ENCODE results near the gene CLDN34.

DNA sequence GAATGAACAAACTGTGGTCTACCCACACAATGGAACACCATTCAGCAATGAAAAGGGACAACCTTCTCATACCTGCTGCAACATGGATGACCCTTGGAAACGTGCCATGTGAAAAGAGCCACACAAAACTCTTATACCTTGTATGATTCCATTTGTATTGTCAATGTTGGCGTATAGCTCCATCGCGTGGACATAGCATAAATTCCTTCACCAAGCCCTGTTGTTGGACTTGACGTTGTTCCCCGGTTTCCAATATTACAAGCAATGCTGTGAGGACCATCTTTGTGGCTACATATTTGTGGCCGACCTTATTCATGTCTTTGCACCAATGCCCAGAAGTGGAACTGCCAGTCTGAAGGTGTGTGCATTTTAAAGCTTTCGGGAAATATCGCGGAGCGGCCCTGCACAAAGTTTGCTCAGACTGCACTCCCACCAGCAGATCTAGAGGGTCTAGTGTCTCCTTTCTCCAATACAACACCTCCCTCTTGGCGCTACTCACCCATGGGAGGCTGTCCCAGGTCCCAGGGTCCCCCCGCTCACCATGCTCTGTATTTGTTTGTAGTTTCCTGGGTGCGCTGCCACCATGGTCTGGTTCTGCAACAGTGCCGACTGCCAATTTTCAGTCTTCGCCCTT, at the start of gene CLDN34:
- TF ChIP-seq HMG20A (CRISPR knock-in tag; IDR thresholded peaks at IDR 0.05; ENCODE audit: borderline replicate concordance): no peak
- TF ChIP-seq SNAPC2 (CRISPR knock-in tag; IDR thresholded peaks at IDR 0.05): no peak
- TF ChIP-seq FLYWCH1 (CRISPR knock-in tag; IDR thresholded peaks at IDR 0.05): no peak
- no peak for TF ChIP-seq PHF8 (CRISPR knock-in tag; IDR thresholded peaks at IDR 0.05)
- TF ChIP-seq PITX1 (CRISPR knock-in tag; IDR thresholded peaks at IDR 0.05): no peak
- no peak for TF ChIP-seq ZHX1 (CRISPR knock-in tag; IDR thresholded peaks at IDR 0.05; ENCODE audit: low read depth)
